ENCODE data around the gene FAXDC2.
A peak's percentile ranks its signal among the peaks of the same experiment; 100 is the strongest.

FAXDC2 gene

GRCh38 chr5:154793599-154794524, 56.5 kb downstream of the FAXDC2 start:
- no peak for DNase-seq

- no peak for DNase-seq
Observed at GRCh38 chr5:154791535-154791934, 58.9 kb downstream of the FAXDC2 start.

- no peak for DNase-seq
Observed at GRCh38 chr5:154788212-154788611, 62.2 kb downstream of the FAXDC2 start.

GRCh38 chr5:154786414-154786813, 64.0 kb downstream of the FAXDC2 start:
- no peak for DNase-seq

GRCh38 chr5:154784856-154785255, 65.5 kb downstream of the FAXDC2 start:
- no peak for DNase-seq

- DNase-seq = no peak
Observed at GRCh38 chr5:154783774-154784460, 66.5 kb downstream of the FAXDC2 start.

- no peak for DNase-seq
Observed at GRCh38 chr5:154782812-154783592, 67.4 kb downstream of the FAXDC2 start.

- DNase-seq = no peak
Observed at GRCh38 chr5:154782326-154782725, 68.1 kb downstream of the FAXDC2 start.

GRCh38 chr5:154780128-154780527, 70.3 kb downstream of the FAXDC2 start:
- no peak for DNase-seq

GRCh38 chr5:154779105-154779504, 71.3 kb downstream of the FAXDC2 start:
- peak; percentile 73 for DNase-seq

GRCh38 chr5:154778534-154778933, 71.9 kb downstream of the FAXDC2 start:
- DNase-seq = no peak

- DNase-seq = no peak
Observed at GRCh38 chr5:154776167-154776566, 74.2 kb downstream of the FAXDC2 start.

GRCh38 chr5:154773326-154773725, 77.1 kb downstream of the FAXDC2 start:
- no peak for DNase-seq

- DNase-seq = no peak
Observed at GRCh38 chr5:154771383-154771901, 79.0 kb downstream of the FAXDC2 start.

- DNase-seq = no peak
Observed at GRCh38 chr5:154770111-154770510, 80.3 kb downstream of the FAXDC2 start.
